GM23338 (cell line): ENCODE measurements around the gene NTM.

ENCODE experiments used
- CREB1 ChIP-seq: fragments of 250-450 bp; sonication (Bioruptor Pico); IDR thresholded peaks from 2 replicates; pipeline ENCODE4 v1.5.0; 2020; ENCODE audit warnings: low read depth, mild to moderate bottlenecking, moderate library complexity
- CTCF ChIP-seq, 2 experiments: fragments of 200-600 bp in 1 of 2; sonication (generic) in 1 of 2; conservative IDR thresholded peaks; 2 replicates each; pipeline versions ENCODE4 v1.5.1 to v1.6.1; 2016 to 2017; ENCODE audit warnings: antibody characterized with exemption in 2 of 2, low read depth in 2 of 2, mild to moderate bottlenecking in 2 of 2, moderate library complexity in 1 of 2
- ETS1 ChIP-seq: IDR thresholded peaks from 2 replicates; pipeline ENCODE4 v1.6.1; 2016; ENCODE audit warnings: antibody characterized with exemption
- EZH2 ChIP-seq: fragments of 200-600 bp; sonication (generic); IDR thresholded peaks from one replicate; pipeline ENCODE4 v1.8.0; 2017; ENCODE audit warnings: antibody characterized with exemption, mild to moderate bottlenecking, low read depth; ENCODE audit not compliant: unreplicated experiment
- EZH2phosphoT487 ChIP-seq: fragments of 200-600 bp; sonication (generic); IDR thresholded peaks from one replicate; pipeline ENCODE4 v1.8.1; 2018; ENCODE audit warnings: antibody characterized with exemption; ENCODE audit not compliant: unreplicated experiment
- JUNB ChIP-seq: IDR thresholded peaks from one replicate; pipeline ENCODE4 v1.6.1; 2016; ENCODE audit warnings: antibody characterized with exemption; ENCODE audit not compliant: unreplicated experiment
- NANOG ChIP-seq: IDR thresholded peaks from 2 replicates; pipeline ENCODE4 v1.6.1; 2016; ENCODE audit warnings: antibody characterized with exemption, borderline replicate concordance
- POLR2AphosphoS5 ChIP-seq: IDR thresholded peaks from 2 replicates; pipeline ENCODE4 v1.6.1; 2016; ENCODE audit warnings: antibody characterized with exemption, low read depth
- REST ChIP-seq: IDR thresholded peaks from one replicate; pipeline ENCODE4 v1.6.1; 2018; ENCODE audit warnings: antibody characterized with exemption; ENCODE audit not compliant: unreplicated experiment
- ZNF114 ChIP-seq: fragments of 250-450 bp; sonication (Bioruptor Pico); IDR thresholded peaks from 2 replicates; pipeline ENCODE4 v1.5.0; 2020; ENCODE audit warnings: mild to moderate bottlenecking, moderate library complexity
- ZNF331 ChIP-seq: fragments of 250-450 bp; sonication (Bioruptor Pico); IDR thresholded peaks from 2 replicates; pipeline ENCODE4 v1.5.0; 2020; ENCODE audit warnings: low read depth, mild to moderate bottlenecking, moderate library complexity

GRCh38 chr11:132060567-132060966 lies 690.2 kb downstream of the NTM start:
- no peak for TF ChIP-seq CTCF (conservative IDR thresholded peaks at IDR 0.05; ENCODE audit: low read depth in 2 of 2)
- no peak for TF ChIP-seq ZNF114 (CRISPR knock-in tag)
- no peak for TF ChIP-seq REST
- TF ChIP-seq JUNB = no peak
- no peak for TF ChIP-seq POLR2AphosphoS5
- no peak for TF ChIP-seq EZH2
- no peak for TF ChIP-seq EZH2phosphoT487
- TF ChIP-seq CREB1 (CRISPR knock-in tag) = no peak
- no peak for TF ChIP-seq ETS1
- no peak for TF ChIP-seq NANOG
- no peak for TF ChIP-seq ZNF331
